Ovary (tissue), 9 donors: ENCODE measurements around the gene LRRC4C. TPM values are rescaled to one million over a fixed set of nuclear protein-coding genes. Genes with fewer than 3 reads are reported as not detected.

ENCODE experiments used
- DNase-seq, 5 donors: peaks; one replicate each; pipeline ENCODE4 v3.0.0-alpha.2; 2019 to 2020
- H3K27ac ChIP-seq, 2 donors: fragments of 200-600 bp; one replicate each; pipeline versions ENCODE4 v1.5.1 to v1.8.0; 2019 to 2022
- H3K27me3 ChIP-seq: fragments of 200-600 bp; one replicate; pipeline ENCODE4 v1.8.0; 2022
- H3K36me3 ChIP-seq: fragments of 200-600 bp; sonication (generic); one replicate; pipeline ENCODE4 v1.5.1; 2019
- H3K4me1 ChIP-seq: one replicate; pipeline ENCODE4 v1.8.1; 2013; ENCODE audit warnings: mild to moderate bottlenecking, moderate library complexity; ENCODE audit not compliant: insufficient read depth
- H3K4me3 ChIP-seq: fragments of 200-600 bp; sonication (generic); one replicate; pipeline ENCODE4 v1.5.1; 2017
- H3K9me3 ChIP-seq, 2 donors: fragments of 200-600 bp in 1 of 2; sonication (generic) in 1 of 2; one replicate each; pipeline versions ENCODE4 v1.5.1 to v1.8.1; 2013 to 2019; ENCODE audit warnings: mild to moderate bottlenecking in 1 of 2, moderate library complexity in 1 of 2
- CTCF ChIP-seq, 3 donors: fragments of 450-650 bp in 2 of 3; fragments of 200-600 bp in 1 of 3; IDR thresholded peaks; one replicate each; pipeline versions ENCODE4 v1.5.1 to v1.8.0; 2016 to 2022; ENCODE audit warnings: antibody characterized with exemption in 3 of 3, mild to moderate bottlenecking in 1 of 3
- EP300 ChIP-seq: sonication (generic); formaldehyde crosslinking; IDR thresholded peaks from one replicate; pipeline ENCODE4 v1.6.1; 2017; ENCODE audit warnings: antibody characterized with exemption
- POLR2A ChIP-seq: fragments of 450-650 bp; IDR thresholded peaks from one replicate; pipeline ENCODE4 v1.6.1; 2017; ENCODE audit warnings: antibody characterized with exemption, mild to moderate bottlenecking, moderate library complexity
- WGBS, 3 donors: extraction: QIAGEN DNeasy Blood & Tissue Kit in 1 of 3; methylation state at CpG; one replicate each; pipeline versions ENCODE4 v1.1.5 to v1.1.7; 2013 to 2017; 5-methylcytosine and 5-hydroxymethylcytosine counted together
- intact Hi-C, 4 donors: fragments of 100-400 bp; cut with DNase I; formaldehyde crosslinking; loops; one replicate each; pipeline versions ENCODE4 v1.11.0 to v1.15.1; 2022 to 2023
- polyA plus RNA-seq, 2 donors: library from polyadenylated mRNA; stranded (reverse); fragments of 200-250 nt in 1 of 2; fragments of 350-450 nt in 1 of 2; fragmentation: Illumina TruSeq in 1 of 2; extraction: RNeasy Lipid Tissue Mini Kit (QIAGEN cat#74804) in 1 of 2; gene quantifications; one replicate each; pipeline ENCODE4 v1.2.3, GENCODE V29; 2013 to 2014
- total RNA-seq, 7 donors: library from RNA; depleted of rRNA in 2 of 7; stranded (reverse); fragments of >200 nt in 2 of 7; fragmentation: NEBNext Ultra II Directional in 3 of 7; extraction: Animal tissue kit (Norgen Biotek cat#: 25700) in 3 of 7; gene quantifications; one replicate each; pipeline versions ENCODE4 v1.1.0 to v1.2.4, GENCODE V29; 2016 to 2023
- donor health status: DM: no; HTN: no; CAD: no; lungs with moderate emphysema.
- donor health status: DM: no; HTN: no; CAD: no.
- donor health status: Bipolar disorder and iron deficiency.
- donor health status: DM: yes; HTN: yes; CAD: no.
- donor health status: DM: no; HTN: no; CAD: no.
- donor health status: DM: yes; HTN: yes; CAD: no.

LRRC4C gene
- total and polyA plus RNA-seq, 9 donors: 0.15 to 12.5 (median 0.78) TPM

GRCh38 chr11:40271361-40271760, 1188.1 kb downstream of the LRRC4C start:
- no peaks in the 10 kb centered on the region for H3K36me3 ChIP-seq
- no peaks in the 10 kb centered on the region for H3K9me3 ChIP-seq
- H3K27ac ChIP-seq: no peak overlapping the region
- WGBS, 3 donors: 83 to 87% (median 84%) methylated on average over 5 of the region's 5 CpGs
- H3K27me3 ChIP-seq: no peaks in the 10 kb centered on the region
- no peak for DNase-seq
- H3K4me1 ChIP-seq: no peaks in the 10 kb centered on the region
- intact Hi-C loops: no loop called here
- H3K4me3 ChIP-seq: no peak overlapping the region
- TF ChIP-seq CTCF (IDR thresholded peaks at IDR 0.05): no peak
- no peak for TF ChIP-seq POLR2A
- TF ChIP-seq EP300: no peak

GRCh38 chr11:40269865-40270264, 1189.6 kb downstream of the LRRC4C start:
- H3K4me1 ChIP-seq: no peaks in the 10 kb centered on the region
- no peak for DNase-seq
- H3K36me3 ChIP-seq: no peaks in the 10 kb centered on the region
- no peak for TF ChIP-seq EP300
- no peak for TF ChIP-seq POLR2A
- TF ChIP-seq CTCF (IDR thresholded peaks at IDR 0.05): no peak
- no peak overlapping the region for H3K4me3 ChIP-seq
- no peaks in the 10 kb centered on the region for H3K27me3 ChIP-seq
- H3K27ac ChIP-seq: no peak overlapping the region
- WGBS, 3 donors: 20 to 35% (median 30%) methylated on average over 2 of the region's 2 CpGs
- H3K9me3 ChIP-seq: no peaks in the 10 kb centered on the region
- intact Hi-C loops: no loop called here

- TF ChIP-seq CTCF (IDR thresholded peaks at IDR 0.05) (no peak), POLR2A (no peak), EP300 (no peak)
- no peaks in the 10 kb centered on the region for H3K36me3 ChIP-seq
- H3K9me3 ChIP-seq: no peaks in the 10 kb centered on the region
- no peak overlapping the region for H3K27ac ChIP-seq
- intact Hi-C loops: no loop called here
- no peaks in the 10 kb centered on the region for H3K4me1 ChIP-seq
- no peak overlapping the region for H3K4me3 ChIP-seq
- H3K27me3 ChIP-seq: no peaks in the 10 kb centered on the region
- no peak for DNase-seq
- 72 to 83% (median 79%) methylated on average over 2 of the region's 2 CpGs for WGBS, 3 donors
Observed at GRCh38 chr11:40268551-40268950, 1190.9 kb downstream of the LRRC4C start.

- WGBS, 3 donors: 83 to 88% (median 87%) methylated on average over 1 of the region's 1 CpG
- no peak overlapping the region for H3K27ac ChIP-seq
- DNase-seq: no peak
- H3K4me1 ChIP-seq: no peaks in the 10 kb centered on the region
- no peaks in the 10 kb centered on the region for H3K36me3 ChIP-seq
- intact Hi-C loops: no loop called here
- H3K27me3 ChIP-seq: no peaks in the 10 kb centered on the region
- no peaks in the 10 kb centered on the region for H3K9me3 ChIP-seq
- no peak overlapping the region for H3K4me3 ChIP-seq
- TF ChIP-seq POLR2A: no peak
- TF ChIP-seq EP300: no peak
- no peak for TF ChIP-seq CTCF (IDR thresholded peaks at IDR 0.05)
Observed at GRCh38 chr11:40255457-40255856, 1204.0 kb downstream of the LRRC4C start.

GRCh38 chr11:40253166-40253565, 1206.3 kb downstream of the LRRC4C start:
- Histone ChIP-seq H3K4me1 (no peaks in the 10 kb centered on the region), H3K36me3 (no peaks in the 10 kb centered on the region), H3K4me3 (no peak overlapping the region), H3K9me3 (no peaks in the 10 kb centered on the region), H3K27me3 (no peaks in the 10 kb centered on the region), H3K27ac (no peak overlapping the region)
- no peak for TF ChIP-seq POLR2A
- TF ChIP-seq EP300: no peak
- TF ChIP-seq CTCF (IDR thresholded peaks at IDR 0.05): no peak
- 71 to 80% (median 73%) methylated on average over 1 of the region's 1 CpG for WGBS, 3 donors
- intact Hi-C loops: no loop called here
- DNase-seq: no peak
